ENCODE data around the gene C9orf85.

- TF ChIP-seq CTCF (IDR thresholded peaks at IDR 0.05) (no peak), POLR2AphosphoS5 (IDR thresholded peaks at IDR 0.05) (no peak), POLR2A (IDR thresholded peaks at IDR 0.05) (no peak)
Measured at GRCh38 chr9:71885467-71885866, 26.0 kb upstream of the C9orf85 start.
